Epidermal melanocyte (primary cell): Measurements from ENCODE around the gene MMEL1.

Source experiments
- DNase-seq: peaks from one replicate; pipeline ENCODE4 v3.0.0; 2011; ENCODE audit warnings: low spot score; ENCODE audit not compliant: insufficient read length

The MMEL1 gene

GRCh38 chr1:2642560-2643413 lies 10.0 kb upstream of the MMEL1 start:
- peak; percentile 100 for DNase-seq

DNA sequence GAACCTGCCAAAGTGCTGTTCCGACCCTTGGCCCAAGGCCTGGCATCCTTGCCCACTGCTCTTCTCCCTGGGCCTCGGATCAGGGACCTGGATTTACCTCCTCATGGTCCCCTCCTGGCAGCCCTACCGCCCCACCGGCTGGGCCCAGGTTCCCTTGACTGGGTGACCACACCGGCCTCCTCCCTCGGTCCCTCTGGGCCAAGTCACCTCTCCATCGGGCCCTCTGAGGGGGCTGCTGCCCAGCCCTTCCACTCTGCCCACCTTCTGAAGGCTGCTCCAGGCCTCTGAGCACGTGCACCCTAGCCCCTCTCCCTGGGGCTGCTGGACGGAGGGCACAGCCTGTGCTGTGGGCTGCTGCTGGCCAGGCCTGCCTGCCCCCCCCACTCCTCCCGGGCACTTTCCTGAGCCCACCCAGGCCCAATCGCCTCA lies 9.3 kb upstream of the MMEL1 start:
- DNase-seq = no peak

GRCh38 chr1:2641381-2642130 lies 8.7 kb upstream of the MMEL1 start:
- DNase-seq = no peak

DNA sequence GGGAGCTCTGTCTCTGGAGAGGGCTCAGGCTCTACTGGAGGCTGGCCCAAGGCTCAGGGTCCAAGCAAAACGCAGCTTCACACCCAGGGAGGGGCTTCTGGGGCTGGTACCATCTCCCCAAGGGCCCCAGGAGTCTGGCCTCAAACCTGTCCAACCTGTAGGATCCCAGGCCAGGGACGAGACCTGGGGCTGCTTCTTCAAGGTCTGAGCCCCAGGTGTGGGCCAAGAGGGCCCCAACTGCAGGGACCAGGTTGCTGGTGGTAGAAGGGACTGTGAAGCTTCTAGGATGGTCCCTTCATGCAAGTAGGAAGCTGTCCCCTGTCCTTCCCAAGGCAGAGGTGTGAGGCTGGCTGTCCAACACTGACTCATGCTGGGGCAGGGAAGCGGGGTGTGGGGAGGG lies 7.8 kb upstream of the MMEL1 start:
- no peak for DNase-seq

DNA sequence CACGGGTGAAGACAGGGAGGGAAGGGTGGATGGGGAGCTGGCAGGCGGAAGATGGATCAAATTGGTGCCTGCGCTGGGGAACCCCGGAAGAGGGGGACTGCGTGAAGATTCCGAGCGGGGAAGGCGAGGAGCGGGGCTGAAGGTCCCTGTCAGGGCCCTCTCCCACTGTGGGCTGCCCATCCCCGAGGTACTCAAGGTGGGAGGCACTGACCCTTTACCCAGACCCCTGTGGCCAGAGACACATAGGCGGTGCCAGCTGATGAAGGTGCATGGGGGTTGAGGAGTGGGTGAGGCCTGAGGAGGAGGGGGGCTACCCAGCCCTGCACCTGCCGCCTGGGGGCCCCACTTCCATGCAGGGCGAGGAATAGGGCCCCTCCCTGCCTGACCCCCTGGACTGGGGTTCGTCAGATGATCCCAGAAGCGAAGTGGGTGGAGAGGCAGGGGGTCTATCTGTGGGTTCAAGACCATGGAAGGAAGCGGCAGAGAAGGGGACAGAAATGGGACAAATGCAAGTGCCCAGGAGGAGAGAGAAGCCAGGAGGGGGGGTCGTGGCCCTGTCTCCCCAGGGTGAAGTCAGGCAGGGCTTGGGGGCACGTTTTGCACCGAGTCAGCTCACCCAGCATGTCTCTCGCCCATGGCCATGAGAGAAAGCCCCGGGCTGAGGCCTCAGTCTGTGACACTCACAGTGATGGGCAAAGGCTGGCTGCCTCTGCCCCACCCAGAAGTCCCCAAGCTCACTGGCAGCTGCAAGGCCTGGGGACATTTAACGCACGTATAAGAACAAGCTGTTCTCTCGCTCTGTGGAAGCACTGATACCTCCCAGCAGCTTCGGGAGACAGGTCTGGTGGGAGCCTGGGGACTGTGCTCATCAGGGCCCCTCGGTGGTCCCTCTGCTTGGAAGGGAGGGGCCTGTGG lies 7.0 kb upstream of the MMEL1 start:
- DNase-seq = no peak

DNA sequence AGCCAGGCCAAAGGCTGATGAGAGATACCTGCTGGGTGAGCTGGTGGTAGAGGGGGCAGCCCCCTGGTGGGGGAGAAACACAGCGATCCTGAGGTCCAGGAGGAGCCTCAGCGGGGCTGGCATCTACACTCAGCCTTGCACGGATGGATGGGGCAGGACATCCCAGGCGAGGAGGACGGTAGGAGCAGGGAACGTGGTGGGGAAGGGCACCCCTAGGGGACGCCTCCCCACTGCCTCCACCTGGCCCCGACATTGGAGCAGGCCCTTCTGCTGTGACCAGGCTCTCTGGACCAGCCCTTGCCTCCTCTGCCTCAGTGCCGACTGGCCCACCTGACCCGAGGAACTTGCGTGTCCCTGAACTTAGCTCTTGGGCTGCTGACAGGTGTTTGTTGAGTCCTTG lies 6.4 kb upstream of the MMEL1 start:
- no peak for DNase-seq

DNA sequence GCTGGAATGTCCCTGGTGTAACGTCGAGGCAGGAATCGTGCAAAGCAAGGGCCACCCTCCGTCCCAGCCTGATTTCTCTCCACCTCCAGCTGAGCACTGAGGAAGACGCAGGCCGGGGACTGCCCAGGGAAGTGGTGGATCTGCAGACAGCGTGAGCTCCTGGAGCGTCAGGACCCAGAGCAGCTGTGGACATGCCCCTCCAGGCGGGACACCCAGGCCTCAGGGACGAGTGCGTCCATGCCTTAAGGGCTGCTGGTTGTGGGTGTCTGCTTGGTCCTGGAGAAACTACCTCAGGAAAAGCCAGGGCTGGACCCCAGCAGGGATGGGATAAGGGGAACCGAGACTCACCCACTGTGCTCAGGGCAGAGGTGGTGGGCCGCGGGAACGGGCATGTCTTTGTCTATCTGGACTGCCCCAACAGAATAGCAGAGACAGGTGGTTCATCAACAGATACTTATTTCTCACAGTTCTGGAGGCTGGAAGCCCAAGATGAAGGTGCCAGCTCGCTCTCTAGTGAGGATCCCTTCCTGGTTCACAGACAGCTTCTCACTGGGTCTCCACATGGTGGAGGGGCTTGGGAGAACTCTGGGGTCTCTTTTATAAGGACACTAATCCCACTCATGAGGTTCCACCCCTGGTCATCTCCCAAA lies 5.8 kb upstream of the MMEL1 start:
- DNase-seq = no peak

GRCh38 chr1:2637442-2638145 lies 4.8 kb upstream of the MMEL1 start:
- DNase-seq = no peak

DNA sequence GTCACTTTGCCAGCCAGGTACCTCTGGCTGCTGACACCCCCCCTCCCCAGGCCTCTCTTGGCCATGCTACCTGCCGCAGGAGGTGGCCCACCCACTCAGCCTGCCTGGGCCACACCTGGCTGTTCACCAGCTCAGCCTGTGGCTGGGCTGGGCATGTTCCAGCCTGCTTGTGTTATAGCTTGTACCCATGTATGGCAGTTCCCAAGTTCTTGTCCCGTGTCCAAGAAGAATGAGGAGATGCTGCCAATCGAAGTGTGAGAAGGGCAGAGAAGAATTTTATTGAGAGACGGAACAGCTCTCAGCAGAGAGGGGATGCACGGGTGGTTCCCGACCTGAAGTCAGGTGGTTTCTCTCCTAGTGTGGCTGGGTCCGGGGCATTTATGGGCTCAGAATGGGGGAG lies 3.9 kb upstream of the MMEL1 start:
- no peak for DNase-seq

DNA sequence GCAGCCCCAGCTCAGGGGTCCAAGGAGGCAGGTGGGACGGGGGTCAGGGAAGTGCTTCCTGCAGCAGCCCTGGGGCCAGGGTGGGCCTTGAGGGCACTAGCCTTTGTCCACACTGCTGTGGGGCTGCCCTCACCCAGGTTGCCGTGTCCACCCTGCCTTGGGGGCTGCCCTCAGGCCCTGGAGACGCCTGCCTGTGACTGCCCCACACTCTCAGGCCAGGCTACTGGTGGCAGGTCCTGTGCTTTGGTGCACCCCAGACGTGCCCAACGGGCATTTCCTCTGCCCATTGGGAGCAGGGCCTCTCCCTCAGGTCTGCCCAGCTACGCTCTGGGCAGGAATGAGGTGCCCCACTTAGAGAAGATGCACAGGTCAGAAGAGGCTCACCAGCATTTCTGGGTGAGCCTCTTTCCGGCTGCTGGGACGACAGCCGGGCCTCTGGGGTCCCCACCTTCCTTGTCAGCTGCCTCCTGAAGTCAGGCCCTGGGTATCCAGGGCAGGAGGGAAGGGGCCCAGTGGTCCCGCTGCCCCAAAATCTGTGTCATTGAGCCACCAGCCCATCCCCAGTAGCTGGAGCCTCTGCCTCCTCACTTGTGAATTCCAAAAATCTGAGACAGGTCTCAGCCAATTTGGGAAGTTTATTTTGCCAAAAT lies 2.7 kb upstream of the MMEL1 start:
- DNase-seq = no peak

- DNase-seq = no peak
Measured at GRCh38 chr1:2633936-2634491, 1.2 kb upstream of the MMEL1 start.

DNA sequence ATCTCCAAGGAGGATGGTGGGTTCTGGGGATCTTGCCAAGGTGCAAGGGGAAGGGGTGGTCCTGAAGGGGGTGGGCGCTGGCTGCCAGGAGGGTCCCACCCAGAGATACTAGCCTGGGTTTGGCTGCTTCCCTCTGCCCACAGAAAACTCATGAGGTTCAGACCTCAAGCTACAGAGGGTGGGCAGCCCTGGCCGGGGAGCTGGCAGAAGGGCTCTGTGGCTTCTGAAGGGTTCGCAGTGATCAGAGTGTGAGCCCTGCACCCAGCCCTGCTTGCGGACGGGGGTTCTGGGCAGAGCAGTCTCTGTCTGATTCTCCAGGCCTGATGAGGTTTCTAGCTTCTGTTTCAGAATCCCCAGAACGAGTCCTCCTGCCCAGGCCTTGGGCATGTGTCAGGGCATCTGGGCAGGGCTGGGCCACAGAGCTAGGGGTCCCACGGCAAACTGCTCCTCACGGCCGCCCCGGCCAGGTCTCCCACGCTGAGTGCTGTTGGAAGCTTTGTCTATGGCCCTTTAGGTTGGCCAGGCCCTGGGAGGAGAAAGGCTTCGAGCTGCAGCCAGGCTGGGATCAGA lies 635 bp upstream of the MMEL1 start:
- DNase-seq = no peak

DNA sequence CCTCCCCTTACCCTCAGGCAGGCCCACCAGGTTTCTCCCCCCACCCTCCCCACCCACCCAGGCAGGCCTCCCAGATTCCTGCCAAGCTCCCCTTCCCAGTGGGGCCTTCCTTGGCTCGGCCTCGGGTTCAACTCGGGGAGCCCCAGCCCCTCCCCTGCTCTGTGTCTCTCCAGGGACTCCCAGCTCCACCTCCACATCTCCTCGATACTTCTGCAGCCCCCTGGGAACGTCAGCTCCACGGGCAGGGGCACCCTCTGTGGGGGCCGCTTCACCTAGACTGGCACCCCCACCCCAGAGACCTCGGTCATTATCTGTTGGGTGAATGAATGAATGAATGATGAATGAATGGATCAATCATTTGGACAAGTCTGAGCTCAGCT lies 775 bp downstream of the MMEL1 start:
- no peak for DNase-seq

DNA sequence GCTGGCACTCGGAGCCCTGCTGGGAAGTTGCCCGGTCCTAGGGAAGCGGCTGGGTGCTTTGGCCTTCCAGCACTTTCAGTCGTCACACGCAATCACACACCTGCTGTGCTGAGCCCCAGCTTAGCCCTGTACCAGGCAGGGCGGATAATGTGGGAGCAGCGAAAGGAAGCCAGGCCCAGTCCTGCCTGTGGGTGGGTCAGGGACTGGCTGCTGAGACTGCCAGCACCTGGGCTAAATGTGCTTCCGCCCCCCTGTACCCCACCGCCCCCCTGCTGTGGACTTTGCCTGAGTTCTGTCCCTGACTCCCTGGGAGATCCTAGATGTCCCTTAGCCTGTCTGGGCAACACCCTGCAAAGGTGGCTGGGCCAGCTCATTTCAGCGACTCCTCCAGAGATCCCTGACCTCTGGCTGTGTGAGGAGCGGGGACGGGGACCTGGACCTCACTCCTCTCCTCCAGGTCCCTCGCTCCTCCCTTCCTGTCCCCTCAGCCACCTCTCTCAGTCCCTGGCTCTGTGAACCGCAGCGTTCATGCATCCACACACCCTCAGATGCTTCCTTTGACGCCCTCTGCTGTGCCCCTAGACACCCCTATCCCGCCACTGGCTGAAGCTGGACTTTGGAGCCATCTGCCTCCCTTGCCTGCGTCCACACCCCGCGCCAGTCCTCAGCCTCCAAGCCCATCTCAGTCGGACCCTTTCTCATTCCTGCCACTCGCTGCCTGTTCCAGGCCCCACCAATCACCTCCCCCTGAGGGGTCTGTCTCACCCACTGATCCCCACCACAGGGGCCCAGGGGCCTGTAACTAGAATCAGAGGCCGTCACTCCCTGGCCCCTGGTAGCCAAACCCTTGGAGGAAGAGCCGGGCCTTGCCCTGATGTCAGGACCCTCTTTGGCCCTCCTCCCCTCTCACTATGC lies 1.4 kb downstream of the MMEL1 start:
- DNase-seq = no peak

DNA sequence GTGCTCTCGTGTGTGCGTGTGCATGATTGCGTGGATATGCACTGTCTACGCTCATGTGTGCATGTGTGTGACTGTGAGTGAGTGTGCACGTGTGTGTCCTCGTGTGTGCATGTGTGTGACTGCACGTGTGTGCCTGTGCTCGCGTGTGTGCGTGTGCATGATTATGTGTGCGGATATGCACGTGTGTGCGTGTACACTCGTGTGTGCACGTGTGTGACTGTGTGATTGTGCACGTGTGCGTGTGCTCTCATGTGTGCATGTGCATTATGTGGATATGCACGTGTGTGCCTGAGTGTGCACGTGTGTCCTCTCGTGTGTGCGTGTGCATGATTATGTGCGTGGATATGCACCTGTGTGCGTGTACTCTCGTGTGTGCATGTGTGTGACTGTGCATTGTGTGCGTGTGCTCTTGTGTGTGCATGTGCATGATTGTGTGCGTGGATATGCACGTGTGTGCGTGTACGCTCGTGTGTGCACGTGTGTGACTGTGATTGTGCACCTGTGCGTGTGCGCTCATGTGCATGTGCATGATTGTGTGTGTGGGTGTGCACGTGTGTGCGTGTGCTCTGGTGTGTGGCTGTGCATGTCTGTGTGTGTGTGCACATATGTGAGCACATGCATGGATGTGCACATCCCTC lies 2.2 kb downstream of the MMEL1 start:
- DNase-seq = no peak

GRCh38 chr1:2629627-2630497 lies 3.0 kb downstream of the MMEL1 start:
- DNase-seq = no peak
